ENCODE results near the gene SEC16A.

The SEC16A gene

DNA sequence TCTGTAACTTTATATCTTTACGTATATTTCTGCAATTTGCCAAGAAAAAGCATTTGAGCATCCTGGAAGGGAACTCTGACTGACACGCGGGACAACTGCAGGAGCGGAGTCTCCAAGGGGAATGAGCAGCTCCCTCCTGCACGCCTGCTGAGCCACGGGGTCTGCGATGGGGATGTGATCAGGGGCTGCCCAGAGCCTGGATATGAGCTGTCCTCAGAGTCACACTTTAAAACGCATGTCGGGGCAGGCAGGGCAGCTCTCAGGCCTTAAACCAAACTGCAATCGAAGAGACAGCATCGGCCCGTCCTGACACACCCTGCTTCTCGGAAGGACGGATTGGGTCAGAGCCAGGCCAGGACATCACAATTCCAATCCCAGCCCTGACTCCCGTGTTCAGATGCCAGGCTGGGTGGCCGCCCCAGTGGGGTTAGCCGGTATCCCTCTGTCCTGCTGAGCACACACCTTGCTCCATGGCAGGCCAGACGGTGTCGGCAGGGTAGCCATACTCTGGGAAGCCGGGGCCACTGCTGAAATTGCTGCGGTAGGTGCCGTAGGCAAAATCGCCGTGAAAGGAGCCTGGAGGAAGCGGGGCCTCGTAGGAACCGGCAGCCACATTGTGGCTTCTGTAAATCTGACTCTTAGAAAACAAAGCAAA lies 17.2 kb downstream of the SEC16A start:
- no peak for DNase-seq (ENCODE audit: low read depth)

- no peak for DNase-seq (ENCODE audit: low read depth)
Observed at GRCh38 chr9:136464241-136464640, 18.6 kb downstream of the SEC16A start.

- no peak for DNase-seq (ENCODE audit: low read depth)
Observed at GRCh38 chr9:136463578-136463977, 19.3 kb downstream of the SEC16A start.

- no peak for DNase-seq (ENCODE audit: low read depth)
Observed at GRCh38 chr9:136462664-136463063, 20.2 kb downstream of the SEC16A start.

DNA sequence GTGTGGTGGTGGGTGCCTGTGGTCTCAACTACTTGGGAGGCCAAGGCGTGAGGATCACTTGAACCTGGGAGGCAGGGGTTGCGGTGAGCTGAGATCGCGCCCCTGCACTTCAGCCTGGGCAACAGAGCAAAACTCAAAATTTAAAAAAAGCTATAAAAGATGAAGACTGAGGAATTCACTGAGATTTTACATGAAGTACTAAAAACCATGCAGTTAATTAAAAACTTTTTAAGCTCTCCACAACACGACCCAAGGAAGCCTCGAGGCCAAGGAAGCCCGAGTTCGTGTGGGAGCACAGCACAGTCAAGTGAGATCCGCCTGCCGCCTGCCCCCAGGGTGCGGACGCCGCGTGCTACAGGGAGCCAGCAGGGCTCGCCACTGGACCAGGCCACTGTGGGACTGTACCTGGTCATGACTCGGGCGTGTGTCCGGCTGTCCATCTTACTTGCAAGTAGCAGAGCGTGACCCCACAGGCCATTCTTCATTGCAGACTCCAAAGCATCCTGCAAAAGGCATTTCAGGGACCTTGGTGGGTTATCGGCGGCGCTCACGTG lies 22.0 kb downstream of the SEC16A start:
- DNase-seq (ENCODE audit: low read depth), result no peak

DNA sequence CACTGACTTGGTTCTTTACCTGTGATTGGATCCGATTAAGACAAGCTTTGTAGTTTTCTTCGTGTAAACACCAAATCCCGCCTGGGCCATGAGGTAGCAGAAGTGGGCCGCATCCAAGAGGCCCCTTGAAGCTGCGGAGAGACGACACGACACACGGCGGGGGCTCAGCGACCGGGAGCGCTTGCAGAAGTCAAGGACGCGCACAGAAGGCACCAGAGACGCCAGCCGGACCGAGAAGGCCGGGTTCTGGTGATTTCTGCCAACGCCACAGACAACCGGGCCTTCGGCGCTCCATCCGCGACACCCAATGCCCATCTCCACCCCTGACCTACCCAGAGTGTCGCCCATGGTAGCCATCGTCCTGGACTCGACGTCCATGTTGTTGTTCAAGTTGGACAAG lies 23.4 kb downstream of the SEC16A start:
- DNase-seq (ENCODE audit: low read depth), result no peak

GRCh38 chr9:136457326-136457725 lies 25.5 kb downstream of the SEC16A start:
- DNase-seq (ENCODE audit: low read depth), result no peak

DNA sequence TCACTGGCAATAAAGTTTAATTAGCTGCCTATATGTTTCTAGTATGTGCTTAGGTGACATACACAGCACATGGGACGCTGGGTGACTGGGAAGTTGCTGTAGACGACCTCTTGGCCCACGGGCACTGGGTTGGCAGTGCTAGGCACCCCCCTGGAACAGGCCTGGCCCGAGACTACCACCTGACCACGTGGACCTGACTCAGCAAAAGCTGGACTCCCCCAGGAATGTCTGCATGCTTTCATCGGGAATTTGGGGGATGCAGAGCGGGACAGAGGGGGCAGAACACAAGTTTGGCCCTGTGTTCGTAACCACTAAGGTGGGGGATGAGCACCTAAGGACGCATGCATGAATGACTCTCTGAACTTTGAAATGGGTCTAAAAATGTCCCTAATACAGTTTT lies 26.6 kb downstream of the SEC16A start:
- no peak for DNase-seq (ENCODE audit: low read depth)

- no peak for DNase-seq (ENCODE audit: low read depth)
Observed at GRCh38 chr9:136455043-136456002, 27.5 kb downstream of the SEC16A start.

GRCh38 chr9:136454026-136454796 lies 28.6 kb downstream of the SEC16A start:
- no peak for DNase-seq (ENCODE audit: low read depth)

DNA sequence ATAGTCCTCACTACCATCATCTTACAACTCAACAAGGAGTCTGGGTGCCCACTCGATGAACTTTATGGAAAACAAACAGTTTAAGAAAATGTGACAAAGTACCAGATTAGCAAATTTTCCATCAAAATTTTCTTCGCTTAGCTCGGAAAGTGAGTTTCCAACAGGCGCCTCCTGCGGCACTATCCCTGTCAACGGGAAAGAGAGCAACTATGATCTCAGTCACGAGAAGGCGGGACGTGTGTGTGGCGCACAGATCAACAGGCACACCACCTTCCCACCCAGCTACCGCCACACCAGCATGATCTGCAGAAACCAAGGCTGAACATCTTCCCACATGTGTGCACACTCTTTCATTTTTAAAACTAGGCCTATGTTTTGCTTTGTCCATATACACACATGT lies 29.5 kb downstream of the SEC16A start:
- no peak for DNase-seq (ENCODE audit: low read depth)

GRCh38 chr9:136451221-136451877 lies 31.5 kb downstream of the SEC16A start:
- DNase-seq (ENCODE audit: low read depth), result no peak

DNA sequence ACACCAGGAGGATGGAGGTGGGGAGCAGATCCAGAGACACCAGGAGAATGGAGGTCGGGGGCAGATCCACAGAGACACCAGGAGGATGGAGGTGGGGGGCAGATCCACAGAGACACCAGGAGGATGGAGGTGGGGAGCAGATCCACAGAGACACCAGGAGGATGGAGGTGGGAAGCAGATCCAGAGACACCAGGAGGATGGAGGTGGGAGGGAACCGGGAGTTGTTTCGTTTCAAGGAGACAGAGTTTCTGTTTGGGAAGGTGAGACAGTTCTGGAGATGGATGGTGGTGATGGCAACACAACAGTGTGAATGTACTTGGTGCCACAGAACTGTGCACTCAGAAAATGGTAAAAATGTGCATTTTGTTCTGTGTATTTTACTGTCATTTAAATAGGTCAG lies 34.2 kb downstream of the SEC16A start:
- DNase-seq (ENCODE audit: low read depth), result no peak

DNA sequence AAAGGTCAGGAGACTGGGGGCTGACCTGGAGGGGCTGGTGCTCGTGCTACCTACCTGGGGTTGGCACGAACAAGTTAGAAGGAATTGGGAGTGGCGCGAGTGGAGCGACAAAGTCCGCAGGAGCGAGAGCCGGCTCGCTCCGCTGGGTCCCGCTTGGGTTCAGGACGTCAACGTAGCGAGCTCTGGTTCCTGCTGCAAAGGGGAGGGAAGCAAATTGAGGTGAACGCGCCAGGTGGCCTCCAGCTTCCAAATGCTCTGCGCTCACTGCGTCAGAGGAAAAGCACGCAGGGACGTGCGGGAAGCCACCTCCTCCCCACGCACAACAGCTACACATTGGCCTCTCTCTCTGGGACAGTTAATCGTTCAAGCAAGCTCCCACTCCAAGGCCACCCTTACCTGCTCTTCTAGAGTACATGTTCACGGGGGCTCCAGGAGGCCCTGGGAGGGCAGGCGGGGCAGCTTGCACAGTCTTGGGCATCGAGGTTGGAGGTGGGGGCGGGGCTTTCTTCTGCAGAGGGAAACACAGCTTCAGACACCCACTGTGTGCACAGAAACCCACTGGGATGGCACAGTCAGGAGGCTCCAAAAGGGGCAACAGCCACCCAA lies 35.6 kb downstream of the SEC16A start:
- DNase-seq (ENCODE audit: low read depth), result no peak

DNA sequence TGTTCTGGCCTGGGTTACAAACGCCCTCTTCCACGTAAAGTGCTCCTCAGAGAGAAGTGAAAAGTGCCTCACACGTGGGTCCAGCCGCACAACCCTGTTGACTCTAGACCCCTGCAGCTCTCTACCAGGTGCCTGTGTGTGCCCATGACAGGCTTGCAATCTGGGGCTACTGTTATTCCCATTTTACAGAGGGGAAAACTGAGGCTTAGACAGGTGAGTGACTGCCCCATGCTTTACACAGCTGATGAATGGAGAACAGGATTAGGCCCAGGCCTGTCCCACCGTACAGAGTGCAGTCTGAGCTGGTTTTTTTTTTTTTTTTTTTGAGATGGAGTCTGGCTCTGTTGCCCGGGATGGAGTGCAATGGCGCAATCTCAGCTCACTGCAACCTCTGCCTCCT lies 37.0 kb downstream of the SEC16A start:
- DNase-seq (ENCODE audit: low read depth), result no peak

GRCh38 chr9:136444102-136444501 lies 38.7 kb downstream of the SEC16A start:
- DNase-seq (ENCODE audit: low read depth), result no peak

DNA sequence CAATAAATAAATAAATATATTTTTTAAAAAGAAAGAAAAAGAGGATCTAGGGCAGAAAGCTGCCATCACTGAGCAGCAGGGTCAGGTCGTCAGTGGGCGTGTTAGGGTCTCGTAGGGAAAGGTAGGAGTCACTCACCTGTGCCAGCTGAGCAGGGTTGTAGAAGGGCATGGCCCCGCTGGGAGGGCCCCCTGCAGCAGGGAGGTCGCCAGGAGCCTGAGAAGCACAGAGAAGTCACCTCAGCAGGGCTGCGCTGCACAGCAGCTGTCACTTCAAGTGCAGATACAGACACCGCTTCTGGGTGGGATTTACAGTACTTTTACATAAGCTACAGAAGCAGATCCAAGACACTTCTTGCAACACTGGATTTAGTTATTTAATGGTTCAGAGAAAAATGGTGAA lies 39.2 kb downstream of the SEC16A start:
- DNase-seq (ENCODE audit: low read depth), result no peak

GRCh38 chr9:136443087-136443486 lies 39.8 kb downstream of the SEC16A start:
- no peak for DNase-seq (ENCODE audit: low read depth)

DNA sequence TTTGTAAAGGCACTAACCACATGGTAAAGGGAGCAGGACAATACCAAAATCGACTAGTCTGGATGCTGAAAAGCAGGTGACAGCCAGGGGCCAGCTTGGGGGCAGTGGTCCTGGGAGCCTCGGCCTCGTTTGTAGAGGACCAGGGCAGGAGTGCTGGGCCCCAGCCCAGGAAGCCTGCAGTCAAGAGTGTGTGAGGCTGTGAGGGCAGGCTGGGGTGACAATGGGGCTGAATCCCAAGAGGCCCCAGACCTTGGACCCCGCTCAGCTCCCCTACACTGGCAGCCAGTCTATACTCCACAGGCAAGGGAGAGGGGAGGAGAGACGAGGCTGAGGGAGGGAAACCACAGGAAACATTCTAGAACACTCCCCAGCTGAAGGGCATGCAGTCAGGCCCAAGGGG lies 40.6 kb downstream of the SEC16A start:
- DNase-seq (ENCODE audit: low read depth), result no peak

GRCh38 chr9:136441681-136442245 lies 41.1 kb downstream of the SEC16A start:
- no peak for DNase-seq (ENCODE audit: low read depth)

DNA sequence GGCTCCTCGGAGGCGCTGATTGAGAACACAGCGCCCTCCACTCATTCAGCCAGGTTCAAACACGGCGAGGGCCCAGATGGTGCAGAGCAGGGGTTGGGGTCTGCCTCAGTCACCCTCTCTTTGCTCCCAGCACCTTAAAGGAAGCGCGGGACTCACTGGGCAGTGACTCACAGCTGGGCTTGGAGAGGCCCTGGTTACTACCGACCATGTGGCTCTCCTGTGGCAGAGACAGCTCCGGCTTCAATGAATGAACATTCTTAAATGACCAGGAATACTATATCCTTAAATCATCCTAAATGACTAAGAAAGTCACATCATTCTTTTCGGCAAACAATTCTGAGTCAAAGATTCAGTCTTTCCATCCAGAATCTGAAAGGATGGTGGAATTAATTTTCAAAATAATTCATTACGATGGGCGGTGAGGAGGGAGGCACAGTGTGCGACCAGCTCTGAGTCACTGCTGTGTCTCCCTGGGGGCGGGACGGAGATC lies 41.6 kb downstream of the SEC16A start:
- no peak for DNase-seq (ENCODE audit: low read depth)

Measured in activated T-helper 9 cell treated with anti-CD3 and anti-CD28 coated beads, Interleukin-2, amount 50 U/mL, for 16 hours (primary cell).